Body of pancreas (tissue), 4 donors: ENCODE measurements around the gene CFAP57. TPM values are rescaled to one million over a fixed set of nuclear protein-coding genes. Genes with fewer than 3 reads are reported as not detected.
A peak's percentile ranks its signal among the peaks of the same experiment; 100 is the strongest.

Source experiments
- ATAC-seq: fragments of 150-250 bp; one replicate; pipeline ENCODE4 v1.9.1; 2016
- DNase-seq, 4 donors: peaks; one replicate each; pipeline ENCODE4 v3.0.0-alpha.2; 2019
- H3K27ac ChIP-seq, 4 donors: fragments of 200-600 bp; sonication (generic); 1 replicate in 3 of 4; 2 replicates in 1 of 4; pipeline versions ENCODE4 v1.5.1 to v1.6.1; 2016 to 2019; ENCODE audit warnings: mild to moderate bottlenecking in 1 of 4, mixed read lengths in 1 of 4, moderate library complexity in 1 of 4
- H3K27me3 ChIP-seq, 2 donors: fragments of 200-600 bp; sonication (generic); one replicate each; pipeline ENCODE4 v1.6.0; 2016; ENCODE audit warnings: mild to moderate bottlenecking in 1 of 2
- H3K36me3 ChIP-seq, 2 donors: fragments of 200-600 bp; sonication (generic); replicated peaks in 1 of 2; 2 replicates each; pipeline ENCODE4 v1.5.1; 2016; ENCODE audit warnings: low read depth in 2 of 2; ENCODE audit not compliant: insufficient read depth in 1 of 2
- H3K4me1 ChIP-seq: fragments of 200-600 bp; sonication (generic); one replicate; pipeline ENCODE4 v1.6.0; 2016
- H3K4me3 ChIP-seq, 2 donors: fragments of 200-600 bp; sonication (generic); 1 replicate in 1 of 2; 2 replicates in 1 of 2; pipeline ENCODE4 v1.5.1; 2016 to 2019
- H3K9me3 ChIP-seq, 3 donors: fragments of 200-600 bp; sonication (generic); 1 replicate in 2 of 3; 2 replicates in 1 of 3; pipeline ENCODE4 v1.5.1; 2016
- POLR2A ChIP-seq, 3 donors: fragments of 450-650 bp; IDR thresholded peaks; one replicate each; pipeline ENCODE4 v1.6.1; 2016; ENCODE audit warnings: antibody characterized with exemption in 3 of 3, mild to moderate bottlenecking in 2 of 3
- WGBS, 2 donors: methylation state at CpG; one replicate each; pipeline ENCODE4 v1.1.5; 2017; 5-methylcytosine and 5-hydroxymethylcytosine counted together
- intact Hi-C: fragments of 100-400 bp; cut with DNase I; formaldehyde crosslinking; loops from one replicate; pipeline ENCODE4 v1.15.1; 2023
- total RNA-seq, 2 donors: library from RNA; depleted of rRNA; stranded (reverse); fragments of >200 nt; gene quantifications; one replicate each; pipeline ENCODE4 v1.1.0, GENCODE V29; 2016
- TF ChIP-seq, protein P1 (sequence below), 7 experiments: fragments of 450-650 bp in 4 of 7; fragments of 200-600 bp in 3 of 7; sonication (generic) in 3 of 7; IDR thresholded peaks; one replicate each; pipeline ENCODE4 v1.5.1; 2016 to 2019; ENCODE audit warnings: antibody characterized with exemption in 7 of 7

CFAP57 gene
- total RNA-seq, 2 donors from 2014 or later: 0.26 to 1.3 TPM

DNA sequence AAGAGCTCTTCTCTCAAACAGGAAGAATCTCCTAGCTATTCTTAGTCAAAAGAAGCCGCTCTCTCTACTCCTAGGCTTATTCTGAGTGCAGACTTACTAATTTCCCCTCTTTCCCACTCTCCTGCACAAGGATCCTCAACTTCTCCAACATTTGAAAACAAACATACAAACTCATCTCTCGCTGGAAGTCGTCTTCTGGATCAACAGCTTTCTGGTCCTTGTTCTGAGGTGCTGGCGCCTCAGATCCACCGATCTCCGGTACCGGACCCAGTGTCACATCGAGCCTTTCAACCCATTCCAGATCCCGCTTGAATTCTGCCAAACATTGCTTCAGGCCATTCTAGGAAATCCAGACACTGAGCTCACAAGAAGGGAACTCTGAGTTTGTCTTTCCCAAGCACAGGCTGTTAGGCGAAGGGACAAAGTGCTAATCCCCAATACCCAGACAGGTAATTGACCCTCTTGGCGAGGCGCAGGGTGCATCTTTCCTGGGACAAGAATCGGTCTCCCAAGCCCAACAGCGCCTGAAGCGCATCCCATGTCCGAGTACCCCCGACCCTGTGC, 736 bp upstream of the CFAP57 start:
- H3K27ac ChIP-seq: peak overlapping the region in 2 of 4 donors; percentile 1 to 61
- 19 to 27% methylated on average over 10 to 17 of the region's 17 CpGs for WGBS, 2 donors
- ATAC-seq (no peak), DNase-seq (peak in 1 of 4 donors; percentile 12)
- no peaks in the 10 kb centered on the region for H3K27me3 ChIP-seq
- intact Hi-C loops: no loop called here
- peaks cover 16% of the 10 kb centered on the region for H3K4me1 ChIP-seq
- H3K9me3 ChIP-seq: no peaks in the 10 kb centered on the region
- H3K36me3 ChIP-seq: peaks cover 0 to 14% of the 10 kb centered on the region in 2 donors
- H3K4me3 ChIP-seq: peak overlapping the region; percentile 60 to 94
- no peak for TF ChIP-seq POLR2A (IDR thresholded peaks at IDR 0.05)
- TF ChIP-seq, protein P1, sequence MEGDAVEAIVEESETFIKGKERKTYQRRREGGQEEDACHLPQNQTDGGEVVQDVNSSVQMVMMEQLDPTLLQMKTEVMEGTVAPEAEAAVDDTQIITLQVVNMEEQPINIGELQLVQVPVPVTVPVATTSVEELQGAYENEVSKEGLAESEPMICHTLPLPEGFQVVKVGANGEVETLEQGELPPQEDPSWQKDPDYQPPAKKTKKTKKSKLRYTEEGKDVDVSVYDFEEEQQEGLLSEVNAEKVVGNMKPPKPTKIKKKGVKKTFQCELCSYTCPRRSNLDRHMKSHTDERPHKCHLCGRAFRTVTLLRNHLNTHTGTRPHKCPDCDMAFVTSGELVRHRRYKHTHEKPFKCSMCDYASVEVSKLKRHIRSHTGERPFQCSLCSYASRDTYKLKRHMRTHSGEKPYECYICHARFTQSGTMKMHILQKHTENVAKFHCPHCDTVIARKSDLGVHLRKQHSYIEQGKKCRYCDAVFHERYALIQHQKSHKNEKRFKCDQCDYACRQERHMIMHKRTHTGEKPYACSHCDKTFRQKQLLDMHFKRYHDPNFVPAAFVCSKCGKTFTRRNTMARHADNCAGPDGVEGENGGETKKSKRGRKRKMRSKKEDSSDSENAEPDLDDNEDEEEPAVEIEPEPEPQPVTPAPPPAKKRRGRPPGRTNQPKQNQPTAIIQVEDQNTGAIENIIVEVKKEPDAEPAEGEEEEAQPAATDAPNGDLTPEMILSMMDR (IDR thresholded peaks at IDR 0.05): no peak

DNA sequence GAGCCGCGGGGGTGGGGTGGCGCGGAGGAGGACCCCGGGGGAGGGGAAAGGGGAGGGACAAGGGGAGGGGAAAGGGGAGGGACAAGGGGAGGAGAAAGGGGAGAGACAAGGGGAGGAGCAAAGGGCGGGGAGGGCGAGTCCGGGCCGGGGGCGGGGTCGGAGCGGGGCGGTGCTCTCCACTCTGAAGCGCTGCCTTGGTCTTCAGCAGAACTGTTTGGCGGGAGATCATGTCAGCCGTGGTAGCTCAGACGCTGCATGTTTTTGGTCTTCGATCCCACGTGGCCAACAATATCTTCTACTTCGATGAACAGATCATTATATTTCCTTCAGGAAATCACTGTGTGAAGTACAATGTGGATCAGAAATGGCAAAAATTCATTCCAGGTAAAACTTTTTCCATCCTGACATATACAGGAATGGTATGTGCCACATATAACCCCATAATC, 420 bp downstream of the CFAP57 start:
- no peaks in the 10 kb centered on the region for H3K27me3 ChIP-seq
- intact Hi-C loops: no loop called here
- TF ChIP-seq, protein P1 (IDR thresholded peaks at IDR 0.05): no peak
- no peak for TF ChIP-seq POLR2A (IDR thresholded peaks at IDR 0.05)
- peaks cover 16% of the 10 kb centered on the region for H3K4me1 ChIP-seq
- H3K36me3 ChIP-seq: peaks cover 0 to 8% of the 10 kb centered on the region in 2 donors
- H3K9me3 ChIP-seq: no peaks in the 10 kb centered on the region
- peak overlapping the region in 3 of 4 donors; percentile 1 to 77 (median 61) for H3K27ac ChIP-seq
- WGBS, 2 donors: 0 to 1% methylated on average over 19 to 20 of the region's 20 CpGs
- H3K4me3 ChIP-seq: peak overlapping the region; percentile 60 to 94
- ATAC-seq (peak; percentile 97), DNase-seq (peak; percentile 77 to 90 (median 87))

DNA sequence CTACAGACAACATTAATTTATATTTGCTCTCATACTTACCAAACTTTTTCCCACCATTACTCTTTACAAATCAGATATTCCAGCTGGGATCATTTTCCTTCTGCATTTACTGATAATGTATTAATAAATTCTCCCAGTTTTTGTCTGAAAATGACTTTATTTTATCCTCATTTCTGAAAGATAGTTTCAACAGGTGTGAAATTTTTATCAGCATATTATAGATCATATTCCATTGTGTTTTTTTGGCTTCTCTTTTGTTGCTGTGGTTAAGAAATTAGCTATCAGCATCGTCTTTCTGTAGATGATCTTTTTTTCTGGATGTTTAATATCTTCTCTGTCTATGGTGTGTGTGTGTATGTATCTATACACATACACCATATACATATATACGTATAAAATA, 2.7 kb downstream of the CFAP57 start:
- ATAC-seq (no peak), DNase-seq (no peak)
- intact Hi-C loops: no loop called here
- Histone ChIP-seq H3K4me3 (no peak overlapping the region), H3K27me3 (no peaks in the 10 kb centered on the region), H3K36me3 (no peaks in the 10 kb centered on the region), H3K9me3 (no peaks in the 10 kb centered on the region), H3K27ac (no peak overlapping the region), H3K4me1 (peaks cover 16% of the 10 kb centered on the region)
- TF ChIP-seq, protein P1 (IDR thresholded peaks at IDR 0.05): no peak
- no peak for TF ChIP-seq POLR2A (IDR thresholded peaks at IDR 0.05)
- 54 to 72% methylated on average over 2 of the region's 2 CpGs for whole genome bisulfite sequencing, 2 donors

DNA sequence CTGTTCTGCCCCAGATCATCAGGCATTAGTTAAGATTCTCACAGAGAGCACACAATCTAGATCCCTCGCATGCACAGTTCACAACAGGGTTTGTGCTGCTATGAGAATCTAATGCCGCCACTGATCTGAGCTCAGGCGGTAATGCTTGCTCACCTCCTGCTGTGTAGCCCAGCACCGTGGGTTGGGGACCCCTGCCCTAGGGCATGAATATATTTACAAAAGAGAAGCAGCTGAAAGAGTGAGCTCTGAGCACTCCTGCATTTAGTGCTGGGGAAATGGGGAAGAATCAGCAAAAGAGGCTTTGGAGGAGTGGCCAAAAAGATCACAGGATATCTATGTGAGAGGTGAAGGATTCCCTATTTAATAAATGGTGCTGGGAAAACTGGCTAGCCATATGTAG, 5.6 kb downstream of the CFAP57 start:
- Histone ChIP-seq H3K9me3 (no peaks in the 10 kb centered on the region), H3K27ac (no peak overlapping the region), H3K27me3 (no peaks in the 10 kb centered on the region), H3K4me1 (no peaks in the 10 kb centered on the region), H3K36me3 (no peaks in the 10 kb centered on the region), H3K4me3 (no peak overlapping the region)
- TF ChIP-seq, protein P1 (IDR thresholded peaks at IDR 0.05): no peak
- no peak for TF ChIP-seq POLR2A (IDR thresholded peaks at IDR 0.05)
- 46 to 59% methylated on average over 4 of the region's 4 CpGs for WGBS, 2 donors
- ATAC-seq (no peak), DNase-seq (no peak)
- intact Hi-C loops: no loop called here

DNA sequence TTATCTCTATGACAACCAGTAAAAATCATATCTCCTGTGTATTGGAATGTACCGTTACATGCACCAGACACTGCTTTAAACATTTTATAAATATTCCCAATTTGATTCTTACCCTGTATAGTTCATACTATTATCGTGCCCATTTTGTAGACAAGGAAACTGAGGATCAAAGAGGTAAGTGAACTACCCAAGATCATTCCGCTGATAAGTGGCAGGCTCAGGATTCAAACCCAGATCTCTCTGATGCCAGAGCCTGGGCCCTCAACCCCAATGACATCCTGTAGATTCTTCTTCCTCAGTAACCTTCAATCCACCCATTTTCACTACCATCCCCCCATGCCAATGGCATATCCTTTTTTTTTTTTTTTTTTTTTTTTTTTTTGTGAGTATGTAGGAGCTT, 12.3 kb downstream of the CFAP57 start:
- no peak overlapping the region for H3K27ac ChIP-seq

More for the DNA sequence above, 12.3 kb downstream of the CFAP57 start:
- no peaks in the 10 kb centered on the region for H3K36me3 ChIP-seq
- TF ChIP-seq POLR2A (IDR thresholded peaks at IDR 0.05): no peak
- TF ChIP-seq, protein P1 (IDR thresholded peaks at IDR 0.05): no peak
- H3K9me3 ChIP-seq: no peaks in the 10 kb centered on the region
- intact Hi-C loops: no loop called here
- WGBS, 2 donors: 94% methylated on average over 3 of the region's 3 CpGs
- no peak overlapping the region for H3K4me3 ChIP-seq
- ATAC-seq (no peak), DNase-seq (no peak)
- H3K27me3 ChIP-seq: no peaks in the 10 kb centered on the region
- H3K4me1 ChIP-seq: no peaks in the 10 kb centered on the region
